GM23338 (cell line): Measurements from ENCODE around the gene SLC12A7. TPM values are rescaled to one million over a fixed set of nuclear protein-coding genes. Genes with fewer than 3 reads are reported as not detected.

ENCODE experiments used
- ATAC-seq: fragments of 200-7000 bp; cut with Tn5 transposase; 3 replicates; pipeline ENCODE4 v1.9.1; 2020
- DNase-seq: peaks from one replicate; pipeline ENCODE4 v3.0.0-alpha.2; 2015; ENCODE audit warnings: low spot score
- H2AFZ ChIP-seq: fragments of 200-600 bp; sonication (generic); 2 replicates; pipeline ENCODE4 v1.8.0; 2016; ENCODE audit warnings: antibody characterized with exemption, mild to moderate bottlenecking, moderate library complexity
- H3F3A ChIP-seq: fragments of 200-600 bp; sonication (generic); replicated peaks from 2 replicates; pipeline ENCODE4 v1.8.0; 2017; ENCODE audit warnings: antibody characterized with exemption, mixed run types, low read depth
- H3K27ac ChIP-seq: fragments of 200-600 bp; sonication (generic); 2 replicates; pipeline ENCODE4 v1.6.1; 2016; ENCODE audit warnings: low read depth
- H3K27me3 ChIP-seq: fragments of 200-600 bp; sonication (generic); 2 replicates; pipeline ENCODE4 v1.8.0; 2016; ENCODE audit warnings: mild to moderate bottlenecking, mixed run types, moderate library complexity; ENCODE audit not compliant: insufficient read depth
- H3K36me3 ChIP-seq: fragments of 200-600 bp; sonication (generic); 2 replicates; pipeline ENCODE4 v1.8.0; 2016; ENCODE audit warnings: mild to moderate bottlenecking; ENCODE audit not compliant: insufficient read depth
- H3K4me1 ChIP-seq: fragments of 200-600 bp; sonication (generic); 2 replicates; pipeline ENCODE4 v1.8.0; 2016; ENCODE audit warnings: mild to moderate bottlenecking, moderate library complexity; ENCODE audit not compliant: insufficient read depth
- H3K4me2 ChIP-seq: fragments of 200-600 bp; sonication (generic); 2 replicates; pipeline ENCODE4 v1.7.1; 2017; ENCODE audit warnings: mixed run types
- H3K4me3 ChIP-seq: fragments of 200-600 bp; sonication (generic); 2 replicates; pipeline ENCODE4 v1.6.1; 2016; ENCODE audit warnings: mixed run types
- H3K79me2 ChIP-seq: fragments of 200-600 bp; sonication (generic); replicated peaks from 2 replicates; pipeline ENCODE4 v1.8.0; 2017; ENCODE audit warnings: mild to moderate bottlenecking; ENCODE audit not compliant: insufficient read depth
- H3K9me2 ChIP-seq: fragments of 200-600 bp; sonication (generic); 2 replicates; pipeline ENCODE4 v1.8.0; 2017; ENCODE audit not compliant: insufficient read depth
- H4K20me1 ChIP-seq: fragments of 200-600 bp; sonication (generic); replicated peaks from 2 replicates; pipeline ENCODE4 v1.8.0; 2017; ENCODE audit warnings: mild to moderate bottlenecking; ENCODE audit not compliant: insufficient read depth
- H3K27ac Mint-ChIP-seq: 2 replicates; pipeline ENCODE4 v1.8.0; 2020; ENCODE audit warnings: inconsistent platforms, mild to moderate bottlenecking, moderate library complexity, mixed read lengths
- H3K27me3 Mint-ChIP-seq: 3 replicates; pipeline ENCODE4 v1.8.0; 2022; ENCODE audit warnings: low read depth, mild to moderate bottlenecking, moderate library complexity, mixed read lengths, inconsistent platforms; ENCODE audit not compliant: insufficient read depth, poor library complexity
- H3K36me3 Mint-ChIP-seq: 3 replicates; pipeline ENCODE4 v1.8.0; 2021; ENCODE audit warnings: low read depth, mild to moderate bottlenecking, inconsistent platforms, moderate library complexity, mixed read lengths
- H3K4me1 Mint-ChIP-seq: 3 replicates; pipeline ENCODE4 v1.8.0; 2020; ENCODE audit warnings: mild to moderate bottlenecking, inconsistent platforms, mixed read lengths
- H3K4me3 Mint-ChIP-seq: 3 replicates; pipeline ENCODE4 v1.8.0; 2021; ENCODE audit warnings: moderate library complexity, mild to moderate bottlenecking, inconsistent platforms, mixed read lengths
- H3K9me3 Mint-ChIP-seq: 3 replicates; pipeline ENCODE4 v1.8.0; 2020; ENCODE audit warnings: moderate library complexity, mild to moderate bottlenecking, inconsistent platforms, mixed read lengths
- CTCF ChIP-seq, 2 experiments: fragments of 200-600 bp in 1 of 2; sonication (generic) in 1 of 2; conservative IDR thresholded peaks; 2 replicates each; pipeline versions ENCODE4 v1.5.1 to v1.6.1; 2016 to 2017; ENCODE audit warnings: antibody characterized with exemption in 2 of 2, low read depth in 2 of 2, mild to moderate bottlenecking in 2 of 2, moderate library complexity in 1 of 2
- ZNF114 ChIP-seq: fragments of 250-450 bp; sonication (Bioruptor Pico); IDR thresholded peaks from 2 replicates; pipeline ENCODE4 v1.5.0; 2020; ENCODE audit warnings: mild to moderate bottlenecking, moderate library complexity
- polyA plus RNA-seq: library from polyadenylated mRNA; unstranded; fragments of >200 nt; fragmentation: Nextera tagmentation; extraction: Ambion mirVana; gene quantifications from 2 replicates; pipeline ENCODE4 v1.2.1, GENCODE V29; 2016
- total RNA-seq: library from RNA; depleted of rRNA; stranded (reverse); fragments of >200 nt; shearing (Covaris generic); gene quantifications from 2 replicates; pipeline ENCODE4 v1.2.3, GENCODE V29; 2014
- TF ChIP-seq, protein P1 (sequence below): fragments of 250-450 bp; sonication (Bioruptor Pico); IDR thresholded peaks from 2 replicates; pipeline ENCODE4 v1.5.0; 2020; ENCODE audit warnings: mild to moderate bottlenecking, moderate library complexity
- TF ChIP-seq, protein P2 (sequence below): IDR thresholded peaks from one replicate; pipeline ENCODE4 v1.6.1; 2018; ENCODE audit warnings: antibody characterized with exemption; ENCODE audit not compliant: unreplicated experiment

The SLC12A7 gene
- total and polyA plus RNA-seq, 2 experiments from 2014 or later: 7.4 to 32.2 TPM

GRCh38 chr5:1144638-1145396, 33.0 kb upstream of the SLC12A7 start (continued):
- TF ChIP-seq, protein P1, sequence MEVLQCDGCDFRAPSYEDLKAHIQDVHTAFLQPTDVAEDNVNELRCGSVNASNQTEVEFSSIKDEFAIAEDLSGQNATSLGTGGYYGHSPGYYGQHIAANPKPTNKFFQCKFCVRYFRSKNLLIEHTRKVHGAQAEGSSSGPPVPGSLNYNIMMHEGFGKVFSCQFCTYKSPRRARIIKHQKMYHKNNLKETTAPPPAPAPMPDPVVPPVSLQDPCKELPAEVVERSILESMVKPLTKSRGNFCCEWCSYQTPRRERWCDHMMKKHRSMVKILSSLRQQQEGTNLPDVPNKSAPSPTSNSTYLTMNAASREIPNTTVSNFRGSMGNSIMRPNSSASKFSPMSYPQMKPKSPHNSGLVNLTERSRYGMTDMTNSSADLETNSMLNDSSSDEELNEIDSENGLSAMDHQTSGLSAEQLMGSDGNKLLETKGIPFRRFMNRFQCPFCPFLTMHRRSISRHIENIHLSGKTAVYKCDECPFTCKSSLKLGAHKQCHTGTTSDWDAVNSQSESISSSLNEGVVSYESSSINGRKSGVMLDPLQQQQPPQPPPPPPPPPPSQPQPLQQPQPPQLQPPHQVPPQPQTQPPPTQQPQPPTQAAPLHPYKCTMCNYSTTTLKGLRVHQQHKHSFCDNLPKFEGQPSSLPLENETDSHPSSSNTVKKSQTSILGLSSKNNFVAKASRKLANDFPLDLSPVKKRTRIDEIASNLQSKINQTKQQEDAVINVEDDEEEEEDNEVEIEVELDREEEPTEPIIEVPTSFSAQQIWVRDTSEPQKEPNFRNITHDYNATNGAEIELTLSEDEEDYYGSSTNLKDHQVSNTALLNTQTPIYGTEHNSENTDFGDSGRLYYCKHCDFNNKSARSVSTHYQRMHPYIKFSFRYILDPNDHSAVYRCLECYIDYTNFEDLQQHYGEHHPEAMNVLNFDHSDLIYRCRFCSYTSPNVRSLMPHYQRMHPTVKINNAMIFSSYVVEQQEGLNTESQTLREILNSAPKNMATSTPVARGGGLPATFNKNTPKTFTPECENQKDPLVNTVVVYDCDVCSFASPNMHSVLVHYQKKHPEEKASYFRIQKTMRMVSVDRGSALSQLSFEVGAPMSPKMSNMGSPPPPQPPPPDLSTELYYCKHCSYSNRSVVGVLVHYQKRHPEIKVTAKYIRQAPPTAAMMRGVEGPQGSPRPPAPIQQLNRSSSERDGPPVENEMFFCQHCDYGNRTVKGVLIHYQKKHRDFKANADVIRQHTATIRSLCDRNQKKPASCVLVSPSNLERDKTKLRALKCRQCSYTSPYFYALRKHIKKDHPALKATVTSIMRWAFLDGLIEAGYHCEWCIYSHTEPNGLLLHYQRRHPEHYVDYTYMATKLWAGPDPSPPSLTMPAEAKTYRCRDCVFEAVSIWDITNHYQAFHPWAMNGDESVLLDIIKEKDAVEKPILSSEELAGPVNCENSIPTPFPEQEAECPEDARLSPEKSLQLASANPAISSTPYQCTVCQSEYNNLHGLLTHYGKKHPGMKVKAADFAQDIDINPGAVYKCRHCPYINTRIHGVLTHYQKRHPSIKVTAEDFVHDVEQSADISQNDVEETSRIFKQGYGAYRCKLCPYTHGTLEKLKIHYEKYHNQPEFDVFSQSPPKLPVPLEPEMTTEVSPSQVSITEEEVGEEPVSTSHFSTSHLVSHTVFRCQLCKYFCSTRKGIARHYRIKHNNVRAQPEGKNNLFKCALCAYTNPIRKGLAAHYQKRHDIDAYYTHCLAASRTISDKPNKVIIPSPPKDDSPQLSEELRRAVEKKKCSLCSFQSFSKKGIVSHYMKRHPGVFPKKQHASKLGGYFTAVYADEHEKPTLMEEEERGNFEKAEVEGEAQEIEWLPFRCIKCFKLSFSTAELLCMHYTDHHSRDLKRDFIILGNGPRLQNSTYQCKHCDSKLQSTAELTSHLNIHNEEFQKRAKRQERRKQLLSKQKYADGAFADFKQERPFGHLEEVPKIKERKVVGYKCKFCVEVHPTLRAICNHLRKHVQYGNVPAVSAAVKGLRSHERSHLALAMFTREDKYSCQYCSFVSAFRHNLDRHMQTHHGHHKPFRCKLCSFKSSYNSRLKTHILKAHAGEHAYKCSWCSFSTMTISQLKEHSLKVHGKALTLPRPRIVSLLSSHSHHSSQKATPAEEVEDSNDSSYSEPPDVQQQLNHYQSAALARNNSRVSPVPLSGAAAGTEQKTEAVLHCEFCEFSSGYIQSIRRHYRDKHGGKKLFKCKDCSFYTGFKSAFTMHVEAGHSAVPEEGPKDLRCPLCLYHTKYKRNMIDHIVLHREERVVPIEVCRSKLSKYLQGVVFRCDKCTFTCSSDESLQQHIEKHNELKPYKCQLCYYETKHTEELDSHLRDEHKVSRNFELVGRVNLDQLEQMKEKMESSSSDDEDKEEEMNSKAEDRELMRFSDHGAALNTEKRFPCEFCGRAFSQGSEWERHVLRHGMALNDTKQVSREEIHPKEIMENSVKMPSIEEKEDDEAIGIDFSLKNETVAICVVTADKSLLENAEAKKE (CRISPR knock-in tag): no peak
- TF ChIP-seq, protein P2, sequence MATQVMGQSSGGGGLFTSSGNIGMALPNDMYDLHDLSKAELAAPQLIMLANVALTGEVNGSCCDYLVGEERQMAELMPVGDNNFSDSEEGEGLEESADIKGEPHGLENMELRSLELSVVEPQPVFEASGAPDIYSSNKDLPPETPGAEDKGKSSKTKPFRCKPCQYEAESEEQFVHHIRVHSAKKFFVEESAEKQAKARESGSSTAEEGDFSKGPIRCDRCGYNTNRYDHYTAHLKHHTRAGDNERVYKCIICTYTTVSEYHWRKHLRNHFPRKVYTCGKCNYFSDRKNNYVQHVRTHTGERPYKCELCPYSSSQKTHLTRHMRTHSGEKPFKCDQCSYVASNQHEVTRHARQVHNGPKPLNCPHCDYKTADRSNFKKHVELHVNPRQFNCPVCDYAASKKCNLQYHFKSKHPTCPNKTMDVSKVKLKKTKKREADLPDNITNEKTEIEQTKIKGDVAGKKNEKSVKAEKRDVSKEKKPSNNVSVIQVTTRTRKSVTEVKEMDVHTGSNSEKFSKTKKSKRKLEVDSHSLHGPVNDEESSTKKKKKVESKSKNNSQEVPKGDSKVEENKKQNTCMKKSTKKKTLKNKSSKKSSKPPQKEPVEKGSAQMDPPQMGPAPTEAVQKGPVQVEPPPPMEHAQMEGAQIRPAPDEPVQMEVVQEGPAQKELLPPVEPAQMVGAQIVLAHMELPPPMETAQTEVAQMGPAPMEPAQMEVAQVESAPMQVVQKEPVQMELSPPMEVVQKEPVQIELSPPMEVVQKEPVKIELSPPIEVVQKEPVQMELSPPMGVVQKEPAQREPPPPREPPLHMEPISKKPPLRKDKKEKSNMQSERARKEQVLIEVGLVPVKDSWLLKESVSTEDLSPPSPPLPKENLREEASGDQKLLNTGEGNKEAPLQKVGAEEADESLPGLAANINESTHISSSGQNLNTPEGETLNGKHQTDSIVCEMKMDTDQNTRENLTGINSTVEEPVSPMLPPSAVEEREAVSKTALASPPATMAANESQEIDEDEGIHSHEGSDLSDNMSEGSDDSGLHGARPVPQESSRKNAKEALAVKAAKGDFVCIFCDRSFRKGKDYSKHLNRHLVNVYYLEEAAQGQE: no peak

- no peaks in the 10 kb centered on the region for H4K20me1 ChIP-seq
- no peaks in the 10 kb centered on the region; the same call in 1 of the 2 replicates for H3K4me1 ChIP-seq
- Mint-ChIP-seq H3K36me3 (no peaks in the 10 kb centered on the region), H3K27ac (no peak overlapping the region), H3K4me3 (no peak overlapping the region), H3K9me3 (no peaks in the 10 kb centered on the region), H3K4me1 (peaks cover 25% of the 10 kb centered on the region), H3K27me3 (peaks cover 4% of the 10 kb centered on the region)
- H3K27me3 ChIP-seq: no peaks in the 10 kb centered on the region
- no peak for DNase-seq
- no peak for ATAC-seq
- H3K79me2 ChIP-seq: no peaks in the 10 kb centered on the region
- no peaks in the 10 kb centered on the region for H3K36me3 ChIP-seq
- H3K9me2 ChIP-seq: no peaks in the 10 kb centered on the region
- H2AFZ ChIP-seq: no peak overlapping the region
- no peak overlapping the region for H3K4me2 ChIP-seq
- no peaks in the 10 kb centered on the region for H3F3A ChIP-seq
- no peak overlapping the region for H3K4me3 ChIP-seq
- no peak overlapping the region for H3K27ac ChIP-seq
- TF ChIP-seq ZNF114 (CRISPR knock-in tag) (no peak), CTCF (conservative IDR thresholded peaks at IDR 0.05; ENCODE audit: low read depth in 2 of 2) (no peak)
Observed at GRCh38 chr5:1144089-1144488, 32.2 kb upstream of the SLC12A7 start.
